ENCODE measurements around the gene SHC1. TPM values are rescaled to one million over a fixed set of nuclear protein-coding genes. Genes with fewer than 3 reads are reported as not detected.

SHC1 gene
- polyA plus RNA-seq: 100 to 1,000 TPM in 2 of 3 donors, 10 to 100 TPM in 1; 49.1 to 197 (median 110) TPM

GRCh38 chr1:154970631-154971340, at the start of gene SHC1:
Gene SHC1, minus strand, starts transcription at chr1:154970747. Its CDS starts 221 bp downstream, at chr1:154970526.
- 11 to 30% (median 12%) methylated on average over 15 of the region's 15 CpGs for WGBS, 3 donors
- peak within 1 kb of the TSS; percentile 73 for H3K27ac ChIP-seq (ENCODE audit: low read depth, low read length)

- no peak overlapping the region for H3K27ac ChIP-seq (ENCODE audit: low read depth, low read length)
- 75 to 87% (median 82%) methylated on average over 11 of the region's 11 CpGs for WGBS, 3 donors
These were observed 49.1 kb upstream of the SHC1 start for GRCh38 chr1:155019377-155020245.

- WGBS, 3 donors: 84 to 90% (median 85%) methylated on average over 8 of the region's 8 CpGs
- no peak overlapping the region for H3K27ac ChIP-seq (ENCODE audit: low read depth, low read length)
These were observed 48.2 kb upstream of the SHC1 start for GRCh38 chr1:155018617-155019348.

- H3K27ac ChIP-seq (ENCODE audit: low read depth, low read length): no peak overlapping the region
- 37 to 53% (median 49%) methylated on average over 6 of the region's 6 CpGs for WGBS, 3 donors
These were observed 47.4 kb upstream of the SHC1 start for GRCh38 chr1:155017946-155018316.

GRCh38 chr1:155017041-155017945, 46.7 kb upstream of the SHC1 start:
- H3K27ac ChIP-seq (ENCODE audit: low read depth, low read length): peak overlapping the region; percentile 57
- WGBS, 3 donors: 3 to 7% (median 3%) methylated on average over 23 to 49 of the region's 49 CpGs

- H3K27ac ChIP-seq (ENCODE audit: low read depth, low read length): no peak overlapping the region
- 71 to 82% (median 77%) methylated on average over 24 to 26 of the region's 26 CpGs for WGBS, 3 donors
These were observed 45.8 kb upstream of the SHC1 start for GRCh38 chr1:155016231-155016831.

- WGBS, 3 donors: 82 to 85% (median 85%) methylated on average over 16 of the region's 16 CpGs
- no peak overlapping the region for H3K27ac ChIP-seq (ENCODE audit: low read depth, low read length)
These were observed 45.1 kb upstream of the SHC1 start for GRCh38 chr1:155015527-155016230.

- WGBS, 3 donors: 90 to 91% (median 91%) methylated on average over 30 to 31 of the region's 31 CpGs
- H3K27ac ChIP-seq (ENCODE audit: low read depth, low read length): no peak overlapping the region
These were observed 44.4 kb upstream of the SHC1 start for GRCh38 chr1:155014709-155015508.

- H3K27ac ChIP-seq (ENCODE audit: low read depth, low read length): no peak overlapping the region
- WGBS, 3 donors: 28 to 62% (median 30%) methylated on average over 5 to 8 of the region's 8 CpGs
These were observed 43.1 kb upstream of the SHC1 start for GRCh38 chr1:155013632-155014031.

GRCh38 chr1:155012776-155013602, 42.4 kb upstream of the SHC1 start:
- WGBS, 3 donors: 56 to 74% (median 67%) methylated on average over 3 of the region's 3 CpGs
- H3K27ac ChIP-seq (ENCODE audit: low read depth, low read length): no peak overlapping the region

- H3K27ac ChIP-seq (ENCODE audit: low read depth, low read length): no peak overlapping the region
- 26% methylated on average over 6 to 9 of the region's 9 CpGs for WGBS, 3 donors
These were observed 41.5 kb upstream of the SHC1 start for GRCh38 chr1:155012026-155012546.

GRCh38 chr1:155011437-155012025, 41.0 kb upstream of the SHC1 start:
- 61 to 84% (median 79%) methylated on average over 5 to 6 of the region's 6 CpGs for WGBS, 3 donors
- no peak overlapping the region for H3K27ac ChIP-seq (ENCODE audit: low read depth, low read length)

GRCh38 chr1:155011004-155011416, 40.5 kb upstream of the SHC1 start:
- WGBS, 3 donors: 48 to 79% (median 73%) methylated on average over 3 to 5 of the region's 5 CpGs
- no peak overlapping the region for H3K27ac ChIP-seq (ENCODE audit: low read depth, low read length)

GRCh38 chr1:155010211-155010918, 39.8 kb upstream of the SHC1 start:
- 35 to 52% (median 39%) methylated on average over 7 to 11 of the region's 11 CpGs for WGBS, 3 donors
- no peak overlapping the region for H3K27ac ChIP-seq (ENCODE audit: low read depth, low read length)
